NB4 (cell line): ENCODE measurements around the gene FTH1.
A peak's percentile ranks its signal among the peaks of the same experiment; 100 is the strongest.

Experiments used
- DNase-seq: peaks from one replicate; pipeline ENCODE4 v3.0.0; 2010; ENCODE audit warnings: low read depth
- H3K4me3 ChIP-seq: one replicate; pipeline ENCODE4 v1.5.1; 2011; ENCODE audit warnings: mild to moderate bottlenecking, low read depth, low read length, moderate library complexity
- MYC ChIP-seq: IDR thresholded peaks from 2 replicates; pipeline ENCODE4 v1.6.1; 2011; ENCODE audit warnings: low read depth, low read length
- POLR2A ChIP-seq: IDR thresholded peaks from 2 replicates; pipeline ENCODE4 v1.6.1; 2011; ENCODE audit warnings: mild to moderate bottlenecking; ENCODE audit not compliant: insufficient read length; ENCODE audit errors: extremely low read depth
- TF ChIP-seq, protein P1 (sequence below): IDR thresholded peaks from 2 replicates; pipeline ENCODE4 v1.6.1; 2011; ENCODE audit warnings: low read depth, low read length
- TF ChIP-seq, protein P2 (sequence below): IDR thresholded peaks from one replicate; pipeline ENCODE4 v1.5.1; 2012; ENCODE audit warnings: low read depth, low read length

The FTH1 gene

DNA sequence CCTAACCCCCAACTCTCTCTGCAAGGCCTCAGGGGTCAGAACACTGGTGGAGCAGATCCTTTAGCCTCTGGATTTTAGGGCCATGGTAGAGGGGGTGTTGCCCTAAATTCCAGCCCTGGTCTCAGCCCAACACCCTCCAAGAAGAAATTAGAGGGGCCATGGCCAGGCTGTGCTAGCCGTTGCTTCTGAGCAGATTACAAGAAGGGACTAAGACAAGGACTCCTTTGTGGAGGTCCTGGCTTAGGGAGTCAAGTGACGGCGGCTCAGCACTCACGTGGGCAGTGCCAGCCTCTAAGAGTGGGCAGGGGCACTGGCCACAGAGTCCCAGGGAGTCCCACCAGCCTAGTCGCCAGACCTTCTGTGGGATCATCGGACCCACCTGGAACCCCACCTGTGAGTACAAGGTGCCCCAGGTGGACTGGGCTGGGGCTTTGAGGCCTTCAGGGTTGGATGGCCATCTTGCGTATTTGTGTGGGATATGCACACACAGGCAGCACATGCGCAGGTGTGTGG is 17.3 kb downstream of the FTH1 start, which contains the start of gene BEST1:
Gene BEST1 (plus strand): TSS at position 317 of the 513 bp plus-strand sequence. CDS start 1,456 bp downstream, outside the sequence.
- no peak for DNase-seq
- TF ChIP-seq, protein P1, sequence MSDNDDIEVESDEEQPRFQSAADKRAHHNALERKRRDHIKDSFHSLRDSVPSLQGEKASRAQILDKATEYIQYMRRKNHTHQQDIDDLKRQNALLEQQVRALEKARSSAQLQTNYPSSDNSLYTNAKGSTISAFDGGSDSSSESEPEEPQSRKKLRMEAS, result no peak
- no peak for TF ChIP-seq MYC
- no peak for TF ChIP-seq POLR2A
- TF ChIP-seq, protein P2, sequence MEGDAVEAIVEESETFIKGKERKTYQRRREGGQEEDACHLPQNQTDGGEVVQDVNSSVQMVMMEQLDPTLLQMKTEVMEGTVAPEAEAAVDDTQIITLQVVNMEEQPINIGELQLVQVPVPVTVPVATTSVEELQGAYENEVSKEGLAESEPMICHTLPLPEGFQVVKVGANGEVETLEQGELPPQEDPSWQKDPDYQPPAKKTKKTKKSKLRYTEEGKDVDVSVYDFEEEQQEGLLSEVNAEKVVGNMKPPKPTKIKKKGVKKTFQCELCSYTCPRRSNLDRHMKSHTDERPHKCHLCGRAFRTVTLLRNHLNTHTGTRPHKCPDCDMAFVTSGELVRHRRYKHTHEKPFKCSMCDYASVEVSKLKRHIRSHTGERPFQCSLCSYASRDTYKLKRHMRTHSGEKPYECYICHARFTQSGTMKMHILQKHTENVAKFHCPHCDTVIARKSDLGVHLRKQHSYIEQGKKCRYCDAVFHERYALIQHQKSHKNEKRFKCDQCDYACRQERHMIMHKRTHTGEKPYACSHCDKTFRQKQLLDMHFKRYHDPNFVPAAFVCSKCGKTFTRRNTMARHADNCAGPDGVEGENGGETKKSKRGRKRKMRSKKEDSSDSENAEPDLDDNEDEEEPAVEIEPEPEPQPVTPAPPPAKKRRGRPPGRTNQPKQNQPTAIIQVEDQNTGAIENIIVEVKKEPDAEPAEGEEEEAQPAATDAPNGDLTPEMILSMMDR, result no peak
- no peak within 1 kb of the TSS for H3K4me3 ChIP-seq

DNA sequence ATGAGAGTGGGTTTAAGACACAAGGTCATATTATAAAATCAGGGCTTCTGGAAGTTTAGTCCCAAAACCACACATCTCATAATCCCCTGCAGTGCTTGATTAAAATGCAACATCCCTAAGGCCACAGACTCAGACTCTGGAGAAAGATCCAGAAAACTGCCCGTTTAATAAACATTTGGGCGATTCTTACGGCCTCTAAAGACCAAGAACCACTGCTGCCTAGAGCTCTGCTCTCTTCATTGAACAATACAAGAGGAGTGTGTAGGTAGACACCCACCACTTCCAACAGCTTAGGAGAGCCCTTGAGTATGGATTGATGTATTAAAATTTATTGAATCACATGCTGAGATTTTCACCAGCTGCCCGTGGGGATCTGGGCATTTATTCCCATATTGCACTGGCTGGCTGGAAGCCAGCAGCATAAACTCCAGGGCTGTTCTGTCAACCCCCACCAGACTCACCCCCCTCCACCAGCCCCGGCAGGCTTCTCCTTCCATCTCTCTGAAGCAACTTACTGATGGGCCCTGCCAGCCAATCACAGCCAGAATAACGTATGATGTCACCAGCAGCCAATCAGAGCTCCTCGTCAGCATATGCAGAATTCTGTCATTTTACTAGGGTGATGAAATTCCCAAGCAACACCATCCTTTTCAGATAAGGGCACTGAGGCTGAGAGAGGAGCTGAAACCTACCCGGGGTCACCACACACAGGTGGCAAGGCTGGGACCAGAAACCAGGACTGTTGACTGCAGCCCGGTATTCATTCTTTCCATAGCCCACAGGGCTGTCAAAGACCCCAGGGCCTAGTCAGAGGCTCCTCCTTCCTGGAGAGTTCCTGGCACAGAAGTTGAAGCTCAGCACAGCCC is 18.0 kb downstream of the FTH1 start:
- TF ChIP-seq, protein P2, result no peak
- TF ChIP-seq, protein P1, result no peak
- TF ChIP-seq POLR2A (no peak), MYC (no peak)
- peak; percentile 77 for DNase-seq
- no peak overlapping the region for H3K4me3 ChIP-seq

DNA sequence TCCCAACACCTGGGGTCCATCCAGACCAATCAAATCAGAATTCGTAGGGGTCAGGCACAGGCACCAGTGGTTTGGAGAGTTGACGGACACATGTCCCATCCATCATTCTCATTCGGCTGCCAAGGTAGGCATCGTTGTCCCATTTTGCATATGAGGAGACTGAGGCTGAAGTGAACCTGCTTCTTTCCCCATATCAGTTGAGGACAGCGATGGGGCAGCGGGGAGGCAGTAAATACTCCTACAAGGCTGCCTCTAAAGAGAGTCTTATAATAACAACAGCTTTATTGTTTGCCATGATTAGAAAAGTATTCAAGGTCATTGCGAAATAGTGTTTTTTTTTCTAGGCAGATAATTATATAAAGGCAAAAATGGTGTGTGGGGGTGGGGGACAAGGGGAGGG is 18.9 kb downstream of the FTH1 start:
- no peak overlapping the region for H3K4me3 ChIP-seq
- no peak for DNase-seq
- TF ChIP-seq, protein P1, result no peak
- TF ChIP-seq, protein P2, result no peak
- TF ChIP-seq POLR2A (no peak), MYC (no peak)

DNA sequence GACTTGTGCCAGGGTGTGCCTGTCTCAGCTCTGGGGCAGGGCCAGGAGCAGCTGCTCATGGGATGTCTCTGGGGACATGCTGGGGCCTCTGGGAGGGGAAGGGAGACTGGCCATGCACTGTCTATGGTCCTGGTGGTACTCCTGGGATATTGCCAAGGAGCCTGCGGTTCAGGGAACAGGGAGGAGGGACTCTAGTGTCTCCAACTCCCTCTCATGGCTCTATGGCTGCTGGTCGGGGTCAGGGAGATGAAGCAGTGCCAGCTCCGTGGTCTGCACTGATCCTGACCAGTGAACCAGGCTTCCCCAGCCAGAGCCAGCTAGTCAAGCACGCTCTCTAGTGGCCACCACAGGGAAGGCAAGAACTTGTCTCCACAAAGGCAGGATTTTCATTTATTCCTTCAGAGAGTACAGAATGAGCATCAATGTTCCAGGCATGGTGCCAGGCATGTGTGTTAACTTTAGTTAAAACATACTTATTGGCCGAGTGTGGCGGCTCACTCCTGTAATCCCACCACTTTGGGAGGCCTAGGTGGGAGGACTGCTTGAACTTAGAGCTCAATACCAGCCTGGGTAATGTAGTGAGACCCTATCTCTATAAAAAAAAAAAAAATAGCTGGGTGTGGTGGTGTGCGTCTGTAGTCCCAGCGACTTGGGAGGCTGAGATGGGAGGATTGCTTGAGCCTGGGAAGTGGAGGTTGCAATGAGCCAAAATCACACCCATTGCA is 19.8 kb downstream of the FTH1 start:
- TF ChIP-seq, protein P1, result no peak
- TF ChIP-seq POLR2A (no peak), MYC (0 out of 2 replicates have a peak, but pooled peaks have one; percentile 15)
- TF ChIP-seq, protein P2, result peak; percentile 98
- no peak overlapping the region for H3K4me3 ChIP-seq
- peak; percentile 81 for DNase-seq

DNA sequence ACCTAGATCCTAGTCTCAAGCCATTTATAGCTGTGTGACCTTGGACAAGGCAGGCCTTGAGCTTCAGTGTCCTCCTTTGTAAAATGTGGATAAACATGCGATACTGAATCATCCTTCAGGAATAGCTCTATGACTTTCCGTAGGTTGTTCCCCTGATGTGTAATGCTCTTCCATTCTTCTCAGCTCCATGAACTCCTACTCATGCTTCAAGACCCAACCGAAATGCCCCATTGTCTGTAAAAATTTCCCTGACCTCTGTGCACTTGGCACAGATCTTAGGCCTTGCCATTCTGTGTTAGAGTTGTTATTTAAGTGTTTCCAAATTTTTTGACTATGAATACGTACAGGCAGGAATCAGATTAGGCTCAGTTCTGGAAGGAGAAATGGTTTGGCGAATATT is 20.5 kb downstream of the FTH1 start:
- TF ChIP-seq POLR2A (no peak), MYC (no peak)
- TF ChIP-seq, protein P2, result no peak
- TF ChIP-seq, protein P1, result no peak
- no peak overlapping the region for H3K4me3 ChIP-seq
- no peak for DNase-seq
